Astrocyte of the spinal cord (primary cell): ENCODE data around the gene STK36.

Experiments
- DNase-seq: peaks from one replicate; pipeline ENCODE4 v3.0.0; 2011; ENCODE audit warnings: low read depth, low spot score
- H3K4me3 ChIP-seq: 2 replicates; pipeline ENCODE4 v1.5.1; 2011; ENCODE audit warnings: low read depth, mild to moderate bottlenecking, low read length, moderate library complexity
- in situ Hi-C: cut with HindIII; loops from 2 replicates; pipeline ENCODE4 v1.10.0; 2017; ENCODE audit warnings: low sequenced_read_pairs
- TF ChIP-seq, protein P1 (sequence below): IDR thresholded peaks from 2 replicates; pipeline ENCODE4 v1.5.1; 2012; ENCODE audit warnings: low read depth, mild to moderate bottlenecking, low read length, inconsistent platforms

Gene STK36

DNA sequence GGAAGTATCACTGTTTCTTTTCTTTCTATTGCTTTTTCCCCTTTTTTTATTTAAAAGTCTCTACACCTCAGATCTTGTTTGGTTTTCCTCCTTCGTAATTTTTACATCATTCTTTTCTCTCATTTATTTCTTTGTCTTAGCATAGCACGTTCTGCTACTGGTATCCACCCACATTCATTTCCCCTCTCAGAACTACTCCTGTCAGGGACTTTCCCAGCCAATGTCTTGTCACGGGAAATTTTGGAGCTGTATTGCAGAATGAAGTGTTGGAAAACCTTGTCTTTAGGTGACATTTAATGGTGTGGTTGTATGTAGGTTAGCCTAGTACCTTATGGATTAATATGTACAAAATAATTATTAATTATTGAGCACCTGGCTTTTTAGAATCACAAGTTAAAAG is 72.7 kb downstream of the STK36 start:
- no peak for DNase-seq
- in situ Hi-C loops: no loop called here
- TF ChIP-seq, protein P1, sequence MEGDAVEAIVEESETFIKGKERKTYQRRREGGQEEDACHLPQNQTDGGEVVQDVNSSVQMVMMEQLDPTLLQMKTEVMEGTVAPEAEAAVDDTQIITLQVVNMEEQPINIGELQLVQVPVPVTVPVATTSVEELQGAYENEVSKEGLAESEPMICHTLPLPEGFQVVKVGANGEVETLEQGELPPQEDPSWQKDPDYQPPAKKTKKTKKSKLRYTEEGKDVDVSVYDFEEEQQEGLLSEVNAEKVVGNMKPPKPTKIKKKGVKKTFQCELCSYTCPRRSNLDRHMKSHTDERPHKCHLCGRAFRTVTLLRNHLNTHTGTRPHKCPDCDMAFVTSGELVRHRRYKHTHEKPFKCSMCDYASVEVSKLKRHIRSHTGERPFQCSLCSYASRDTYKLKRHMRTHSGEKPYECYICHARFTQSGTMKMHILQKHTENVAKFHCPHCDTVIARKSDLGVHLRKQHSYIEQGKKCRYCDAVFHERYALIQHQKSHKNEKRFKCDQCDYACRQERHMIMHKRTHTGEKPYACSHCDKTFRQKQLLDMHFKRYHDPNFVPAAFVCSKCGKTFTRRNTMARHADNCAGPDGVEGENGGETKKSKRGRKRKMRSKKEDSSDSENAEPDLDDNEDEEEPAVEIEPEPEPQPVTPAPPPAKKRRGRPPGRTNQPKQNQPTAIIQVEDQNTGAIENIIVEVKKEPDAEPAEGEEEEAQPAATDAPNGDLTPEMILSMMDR: no peak
- H3K4me3 ChIP-seq: no peak overlapping the region

DNA sequence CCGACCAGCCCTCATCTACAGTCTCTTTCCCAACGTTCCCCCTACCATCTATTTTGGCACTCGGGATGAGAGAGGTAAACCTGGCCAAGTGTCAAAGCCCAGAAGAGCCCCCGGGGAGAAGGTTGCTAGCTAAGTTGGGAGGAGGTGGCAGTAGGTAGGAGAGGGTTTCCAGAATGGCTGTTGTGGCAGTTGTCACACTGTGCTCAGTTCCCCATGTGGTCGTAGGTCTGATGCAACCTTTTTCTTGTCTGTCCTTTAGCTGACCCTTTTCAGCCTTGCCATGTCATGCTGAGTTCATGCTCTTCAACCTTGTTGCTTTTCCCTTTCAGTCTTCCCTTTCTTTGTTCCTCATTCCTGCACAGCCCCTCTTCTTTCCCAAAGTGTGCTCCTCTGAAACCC is 73.3 kb downstream of the STK36 start:
- TF ChIP-seq, protein P1: no peak
- in situ Hi-C loops: no loop called here
- no peak overlapping the region for H3K4me3 ChIP-seq
- no peak for DNase-seq

DNA sequence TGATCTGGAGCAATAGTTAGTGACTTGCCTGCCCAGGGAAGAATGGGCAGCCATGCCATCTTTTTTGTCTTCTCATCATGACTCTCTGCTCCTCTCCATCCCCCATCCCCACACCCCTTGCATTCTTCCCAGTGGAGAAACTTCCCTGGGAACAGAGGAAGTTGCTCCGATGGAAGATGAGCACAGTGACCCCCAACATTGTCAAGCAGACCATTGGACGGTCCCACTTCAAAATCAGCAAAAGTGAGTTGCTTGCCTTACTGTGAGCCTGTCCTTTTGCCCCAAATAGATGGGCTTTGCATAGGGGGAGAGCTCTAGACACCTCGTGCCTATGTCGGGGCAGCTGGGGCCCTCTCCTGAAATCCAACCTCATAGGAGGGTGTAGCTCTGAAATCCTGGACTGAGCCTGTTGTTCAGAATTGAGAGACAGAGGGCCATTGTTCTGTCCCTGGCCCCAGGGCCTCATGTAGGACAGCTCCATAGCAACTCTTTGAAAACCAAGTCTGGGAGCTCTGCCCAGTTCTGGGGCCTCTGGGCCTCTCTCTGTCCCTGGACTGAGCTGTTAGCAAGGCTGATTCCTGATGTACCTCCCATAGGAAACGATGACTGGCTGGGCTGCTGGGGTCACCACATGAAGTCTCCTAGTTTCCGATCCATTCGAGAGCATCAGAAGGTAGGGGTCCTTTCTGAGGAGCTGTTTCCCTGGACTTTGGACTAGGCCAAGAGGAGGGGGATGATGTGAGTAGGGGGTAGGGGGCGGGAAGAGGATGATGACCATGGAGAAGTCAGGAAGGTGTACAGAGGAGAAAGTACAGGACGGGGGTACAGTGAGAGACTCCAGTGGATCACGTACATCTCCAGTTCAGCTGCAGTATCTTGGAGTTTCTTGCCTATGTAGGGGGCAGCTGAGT is 73.9 kb downstream of the STK36 start:
- in situ Hi-C loops: no loop called here
- TF ChIP-seq, protein P1: no peak
- DNase-seq: peak; percentile 75
- no peak overlapping the region for H3K4me3 ChIP-seq

DNA sequence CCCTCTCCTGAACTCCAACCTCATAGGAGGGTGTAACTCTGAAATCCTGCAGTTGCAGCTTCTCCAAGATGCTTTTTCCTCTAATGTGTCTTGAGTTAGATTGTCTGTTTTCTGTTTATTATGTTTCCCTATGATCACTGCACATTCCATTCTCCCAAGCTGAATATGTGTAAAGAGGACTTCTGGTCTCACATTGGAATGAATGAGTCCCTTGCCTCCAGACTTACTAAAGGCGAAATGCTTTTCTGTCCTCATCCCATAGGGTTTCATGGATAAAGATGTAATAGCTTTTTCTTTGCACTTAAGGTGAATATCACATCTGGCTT is 74.5 kb downstream of the STK36 start:
- in situ Hi-C loops: no loop called here
- no peak overlapping the region for H3K4me3 ChIP-seq
- TF ChIP-seq, protein P1: no peak

DNA sequence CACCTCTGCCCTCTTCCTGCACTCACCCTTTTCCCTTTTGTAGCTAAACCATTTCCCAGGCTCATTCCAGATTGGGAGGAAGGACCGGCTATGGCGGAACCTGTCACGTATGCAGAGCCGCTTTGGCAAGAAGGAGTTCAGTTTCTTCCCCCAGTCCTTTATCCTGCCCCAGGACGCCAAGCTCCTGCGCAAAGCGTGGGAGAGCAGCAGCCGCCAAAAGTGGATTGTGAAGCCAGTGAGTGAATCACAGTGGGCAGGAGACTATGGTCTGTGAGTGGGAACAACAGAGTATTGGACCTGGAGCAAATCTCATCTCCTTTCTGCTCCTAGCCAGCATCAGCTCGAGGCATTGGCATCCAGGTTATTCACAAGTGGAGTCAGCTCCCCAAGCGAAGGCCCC is 75.1 kb downstream of the STK36 start:
- TF ChIP-seq, protein P1: no peak
- DNase-seq: no peak
- no peak overlapping the region for H3K4me3 ChIP-seq
- in situ Hi-C loops: no loop called here

More for the DNA sequence above, 74.5 kb downstream of the STK36 start:
- no peak for DNase-seq

DNA sequence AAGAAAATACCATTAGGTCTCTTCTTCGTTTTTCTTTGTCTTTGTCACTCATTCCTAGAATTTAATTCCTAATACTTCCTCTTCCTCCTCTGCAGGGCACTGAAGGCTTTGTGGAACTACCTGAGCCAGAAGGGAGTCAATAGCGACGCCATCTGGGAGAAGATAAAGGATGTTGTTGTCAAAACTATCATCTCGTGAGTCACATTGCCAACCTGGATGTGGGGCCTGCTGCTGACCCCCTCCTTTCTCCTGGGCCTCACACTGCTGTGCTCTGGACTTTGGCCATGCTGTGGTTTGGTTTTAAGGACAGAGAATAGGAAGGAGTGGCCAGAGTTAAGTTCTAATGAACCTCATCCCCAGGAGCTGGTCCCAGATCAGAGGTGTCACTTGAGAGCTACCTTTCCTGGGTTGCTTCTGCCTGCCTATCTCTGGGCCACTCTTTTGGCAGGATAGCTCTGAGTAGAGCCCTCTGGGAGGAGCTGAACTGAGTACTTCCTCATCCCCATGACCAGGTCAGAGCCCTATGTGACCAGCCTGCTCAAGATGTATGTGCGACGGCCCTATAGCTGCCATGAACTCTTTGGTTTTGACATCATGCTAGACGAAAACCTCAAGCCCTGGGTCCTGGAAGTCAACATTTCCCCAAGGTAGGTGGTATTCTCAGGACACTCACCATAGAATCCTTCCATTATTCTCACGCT is 77.0 kb downstream of the STK36 start:
- in situ Hi-C loops: no loop called here
- H3K4me3 ChIP-seq: no peak overlapping the region
- no peak for DNase-seq
- TF ChIP-seq, protein P1: no peak
